ENCODE data around the gene SP140. TPM values are rescaled to one million over a fixed set of nuclear protein-coding genes. Genes with fewer than 3 reads are reported as not detected.
A peak's percentile ranks its signal among the peaks of the same experiment; 100 is the strongest.

The SP140 gene
- total and polyA plus RNA-seq, 2 of the 13 experiments (the other 11 are each of a cell fraction or from before 2014, with no cell fraction given) = 0.57 to 0.80 TPM

- TF ChIP-seq NR1H2 (CRISPR knock-in tag; IDR thresholded peaks at IDR 0.05; ENCODE audit: borderline replicate concordance, low read depth) (no peak), ZNF670 (CRISPR knock-in tag; IDR thresholded peaks at IDR 0.05; ENCODE audit: borderline replicate concordance) (no peak), ARID2 (CRISPR knock-in tag; IDR thresholded peaks at IDR 0.05; ENCODE audit: borderline replicate concordance) (0 out of 2 replicates have a peak, but pooled peaks have one; percentile 28), TAF15 (IDR thresholded peaks at IDR 0.05; ENCODE audit: low read depth, low read length, poor library complexity, severe bottlenecking) (no peak), ZFY (CRISPR knock-in tag; IDR thresholded peaks at IDR 0.05) (no peak), CEBPB (IDR thresholded peaks at IDR 0.05; ENCODE audit: borderline replicate concordance, low read depth, low read length) (peak; percentile 84), NFRKB (IDR thresholded peaks at IDR 0.05) (no peak), ZFP36L2 (CRISPR knock-in tag; IDR thresholded peaks at IDR 0.05) (no peak), SRY (CRISPR knock-in tag; IDR thresholded peaks at IDR 0.05) (no peak), TIGD3 (CRISPR knock-in tag; IDR thresholded peaks at IDR 0.05; ENCODE audit: borderline replicate concordance) (no peak), ZNF737 (CRISPR knock-in tag; IDR thresholded peaks at IDR 0.05; ENCODE audit: borderline replicate concordance) (no peak), GMEB2 (CRISPR knock-in tag; IDR thresholded peaks at IDR 0.05; ENCODE audit: low read depth) (no peak), PRDM15 (CRISPR knock-in tag; IDR thresholded peaks at IDR 0.05) (peak; percentile 91), NONO (IDR thresholded peaks at IDR 0.05) (no peak), NONO (CRISPR knock-in tag; conservative IDR thresholded peaks at IDR 0.05) (no peak), ARHGAP35 (CRISPR knock-in tag; IDR thresholded peaks at IDR 0.05; ENCODE audit: borderline replicate concordance) (no peak), ZNF816 (CRISPR knock-in tag; IDR thresholded peaks at IDR 0.05; ENCODE audit: borderline replicate concordance) (no peak), HNF4A (CRISPR knock-in tag; IDR thresholded peaks at IDR 0.05) (no peak), POLR2G (IDR thresholded peaks at IDR 0.05; ENCODE audit: low read depth, low read length) (no peak)
- TF ChIP-seq, protein P1, sequence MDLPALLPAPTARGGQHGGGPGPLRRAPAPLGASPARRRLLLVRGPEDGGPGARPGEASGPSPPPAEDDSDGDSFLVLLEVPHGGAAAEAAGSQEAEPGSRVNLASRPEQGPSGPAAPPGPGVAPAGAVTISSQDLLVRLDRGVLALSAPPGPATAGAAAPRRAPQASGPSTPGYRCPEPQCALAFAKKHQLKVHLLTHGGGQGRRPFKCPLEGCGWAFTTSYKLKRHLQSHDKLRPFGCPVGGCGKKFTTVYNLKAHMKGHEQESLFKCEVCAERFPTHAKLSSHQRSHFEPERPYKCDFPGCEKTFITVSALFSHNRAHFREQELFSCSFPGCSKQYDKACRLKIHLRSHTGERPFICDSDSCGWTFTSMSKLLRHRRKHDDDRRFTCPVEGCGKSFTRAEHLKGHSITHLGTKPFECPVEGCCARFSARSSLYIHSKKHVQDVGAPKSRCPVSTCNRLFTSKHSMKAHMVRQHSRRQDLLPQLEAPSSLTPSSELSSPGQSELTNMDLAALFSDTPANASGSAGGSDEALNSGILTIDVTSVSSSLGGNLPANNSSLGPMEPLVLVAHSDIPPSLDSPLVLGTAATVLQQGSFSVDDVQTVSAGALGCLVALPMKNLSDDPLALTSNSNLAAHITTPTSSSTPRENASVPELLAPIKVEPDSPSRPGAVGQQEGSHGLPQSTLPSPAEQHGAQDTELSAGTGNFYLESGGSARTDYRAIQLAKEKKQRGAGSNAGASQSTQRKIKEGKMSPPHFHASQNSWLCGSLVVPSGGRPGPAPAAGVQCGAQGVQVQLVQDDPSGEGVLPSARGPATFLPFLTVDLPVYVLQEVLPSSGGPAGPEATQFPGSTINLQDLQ (CRISPR knock-in tag; IDR thresholded peaks at IDR 0.05) = no peak
Measured at GRCh38 chr2:230325316-230326243, 100.0 kb downstream of the SP140 start (continued).
